Upper lobe of left lung (tissue), 4 donors: Measurements from ENCODE around the gene ERI3.

Experiments used
- POLR2A ChIP-seq, 4 donors: fragments of 450-650 bp; IDR thresholded peaks; one replicate each; pipeline ENCODE4 v1.5.1; 2016 to 2017; ENCODE audit warnings: antibody characterized with exemption in 4 of 4, mild to moderate bottlenecking in 2 of 4
- POLR2AphosphoS5 ChIP-seq, 2 donors: sonication (generic); formaldehyde crosslinking; IDR thresholded peaks; one replicate each; pipeline ENCODE4 v1.5.1; 2017; ENCODE audit warnings: antibody characterized with exemption in 2 of 2
- TF ChIP-seq, protein P1 (sequence below), 6 experiments: fragments of 450-650 bp in 4 of 6; fragments of 200-600 bp in 2 of 6; sonication (generic) in 2 of 6; IDR thresholded peaks; one replicate each; pipeline ENCODE4 v1.5.1; 2016 to 2019; ENCODE audit warnings: antibody characterized with exemption in 6 of 6

DNA sequence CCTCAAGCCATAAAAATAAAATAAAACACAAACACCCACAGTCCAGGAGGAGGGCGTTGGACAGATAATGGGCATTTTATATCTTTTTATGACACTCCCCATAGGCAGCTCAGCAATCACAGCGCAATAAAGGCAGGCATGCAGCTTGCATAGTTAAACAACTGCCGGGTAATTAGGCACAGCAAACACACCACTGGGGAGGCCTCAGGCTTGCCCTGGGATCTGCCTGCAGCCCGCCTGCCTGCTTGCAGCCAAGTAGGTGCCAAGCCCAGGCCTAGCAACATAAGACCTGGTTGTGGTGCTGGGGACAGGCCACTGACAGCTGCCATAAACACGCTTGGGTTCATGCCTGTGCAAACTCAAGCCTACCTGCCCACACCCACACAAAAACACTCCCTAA is 87.6 kb downstream of the ERI3 start:
- TF ChIP-seq, protein P1, sequence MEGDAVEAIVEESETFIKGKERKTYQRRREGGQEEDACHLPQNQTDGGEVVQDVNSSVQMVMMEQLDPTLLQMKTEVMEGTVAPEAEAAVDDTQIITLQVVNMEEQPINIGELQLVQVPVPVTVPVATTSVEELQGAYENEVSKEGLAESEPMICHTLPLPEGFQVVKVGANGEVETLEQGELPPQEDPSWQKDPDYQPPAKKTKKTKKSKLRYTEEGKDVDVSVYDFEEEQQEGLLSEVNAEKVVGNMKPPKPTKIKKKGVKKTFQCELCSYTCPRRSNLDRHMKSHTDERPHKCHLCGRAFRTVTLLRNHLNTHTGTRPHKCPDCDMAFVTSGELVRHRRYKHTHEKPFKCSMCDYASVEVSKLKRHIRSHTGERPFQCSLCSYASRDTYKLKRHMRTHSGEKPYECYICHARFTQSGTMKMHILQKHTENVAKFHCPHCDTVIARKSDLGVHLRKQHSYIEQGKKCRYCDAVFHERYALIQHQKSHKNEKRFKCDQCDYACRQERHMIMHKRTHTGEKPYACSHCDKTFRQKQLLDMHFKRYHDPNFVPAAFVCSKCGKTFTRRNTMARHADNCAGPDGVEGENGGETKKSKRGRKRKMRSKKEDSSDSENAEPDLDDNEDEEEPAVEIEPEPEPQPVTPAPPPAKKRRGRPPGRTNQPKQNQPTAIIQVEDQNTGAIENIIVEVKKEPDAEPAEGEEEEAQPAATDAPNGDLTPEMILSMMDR (IDR thresholded peaks at IDR 0.05) = no peak
- no peak for TF ChIP-seq POLR2A (IDR thresholded peaks at IDR 0.05)
- no peak for TF ChIP-seq POLR2AphosphoS5 (IDR thresholded peaks at IDR 0.05)
